Hematopoietic multipotent progenitor cell treated with erythropoietin and hydrocortisone succinate and interleukin-3 and kit ligand, for 4 days (in vitro differentiated cells): ENCODE results near the gene FUZ.

Source experiments
- DNase-seq: peaks from one replicate; pipeline ENCODE4 v3.0.0-alpha.2; 2015

Gene FUZ

GRCh38 chr19:49775742-49776370 is 37.2 kb downstream of the FUZ start:
- DNase-seq: peak; percentile 80

- no peak for DNase-seq
Measured at GRCh38 chr19:49774969-49775368, 38.1 kb downstream of the FUZ start.

DNA sequence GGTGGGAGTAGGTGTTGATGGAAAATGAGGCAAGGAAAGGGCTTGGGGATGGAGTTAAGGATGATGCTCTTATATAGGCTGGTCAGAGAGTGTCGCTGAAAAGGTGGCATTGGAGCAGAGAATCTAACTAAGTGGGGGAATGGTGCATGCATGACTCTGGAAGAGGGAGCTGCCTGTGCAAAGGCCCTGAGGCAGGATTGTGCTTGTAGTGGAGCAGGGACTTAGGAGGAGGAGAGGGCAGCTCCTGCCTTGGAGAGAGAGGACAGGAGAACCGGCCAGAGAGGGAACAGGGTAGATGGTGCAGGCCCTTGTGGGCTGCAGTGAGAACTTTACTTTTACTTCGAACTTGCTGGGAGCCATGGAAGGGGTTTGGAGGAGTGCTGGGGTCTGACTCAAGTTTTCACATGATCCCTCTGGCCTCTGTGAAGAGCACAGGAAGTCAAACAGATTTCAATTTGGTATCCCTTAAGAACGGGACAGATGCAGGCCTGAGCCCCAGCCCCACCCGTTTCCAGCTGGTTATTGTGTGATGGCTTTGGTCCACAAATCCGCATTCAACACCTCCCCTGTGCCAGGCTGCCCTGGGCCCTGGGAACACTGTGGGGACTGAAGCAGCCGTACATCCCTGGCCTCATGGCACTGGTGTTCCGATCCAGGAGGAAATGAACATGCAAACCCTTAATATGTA is 39.3 kb downstream of the FUZ start:
- DNase-seq: no peak

DNA sequence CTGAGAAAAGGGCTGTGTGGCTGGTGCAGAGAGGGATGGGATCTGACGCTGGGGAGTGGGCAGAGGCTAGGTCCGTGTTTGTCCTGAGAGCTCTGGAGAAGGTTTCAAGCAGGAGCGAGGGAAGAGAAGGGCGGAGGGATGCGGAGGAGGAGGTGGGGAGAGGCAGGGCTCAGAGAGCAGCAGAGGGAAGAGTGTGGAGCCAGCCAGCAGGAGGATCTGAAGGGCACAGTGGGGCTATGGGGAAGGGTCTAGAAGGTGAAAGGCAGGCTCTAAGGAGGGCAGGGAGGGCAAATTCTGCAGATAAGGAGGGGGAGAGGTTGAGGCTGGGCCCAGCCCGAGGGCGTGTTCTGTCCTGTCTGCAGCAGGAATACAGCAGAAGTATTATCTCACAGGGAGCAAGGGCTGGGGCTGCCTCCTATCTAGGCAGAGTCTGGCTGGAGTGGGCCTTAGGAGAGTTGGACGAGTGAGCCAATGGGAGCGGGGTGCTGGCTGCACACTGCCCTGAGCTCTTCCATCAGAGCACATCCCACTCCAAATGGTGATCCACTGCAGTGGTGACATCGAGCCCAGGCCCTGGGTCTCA is 40.2 kb downstream of the FUZ start:
- peak; percentile 79 for DNase-seq

GRCh38 chr19:49771674-49772139 is 41.4 kb downstream of the FUZ start:
- DNase-seq: no peak

- DNase-seq: no peak
Measured at GRCh38 chr19:49770529-49770928, 42.6 kb downstream of the FUZ start.

DNA sequence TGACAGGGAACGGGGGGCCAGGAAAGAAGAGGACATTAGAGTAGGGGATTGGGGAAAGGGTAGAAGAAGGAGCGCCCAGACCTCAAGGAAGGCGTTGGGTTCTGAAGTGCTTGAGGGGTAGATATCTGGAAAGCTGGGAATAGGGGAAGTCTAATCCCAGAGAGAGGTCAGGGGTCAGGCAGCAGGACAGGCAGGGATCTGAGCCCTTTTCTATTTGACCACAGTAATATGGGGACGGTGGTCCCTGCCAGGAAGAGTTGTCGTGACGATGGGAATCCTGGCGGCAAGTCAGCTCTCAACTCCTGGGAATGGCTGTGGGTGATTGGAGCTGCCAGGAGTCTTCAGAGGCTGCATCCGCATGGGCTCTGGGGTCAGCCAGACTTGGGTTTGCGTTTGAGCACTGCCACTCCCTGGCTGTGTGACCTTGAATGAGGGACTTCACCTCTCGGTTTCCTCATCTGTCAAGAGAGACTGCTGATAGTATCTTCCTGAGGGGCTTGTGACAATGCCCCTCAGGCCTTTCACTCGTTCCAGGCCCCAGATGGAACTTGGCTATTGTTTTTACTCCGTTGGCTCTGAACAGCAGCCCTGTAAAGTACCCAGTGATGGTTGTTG is 45.0 kb downstream of the FUZ start:
- no peak for DNase-seq

DNA sequence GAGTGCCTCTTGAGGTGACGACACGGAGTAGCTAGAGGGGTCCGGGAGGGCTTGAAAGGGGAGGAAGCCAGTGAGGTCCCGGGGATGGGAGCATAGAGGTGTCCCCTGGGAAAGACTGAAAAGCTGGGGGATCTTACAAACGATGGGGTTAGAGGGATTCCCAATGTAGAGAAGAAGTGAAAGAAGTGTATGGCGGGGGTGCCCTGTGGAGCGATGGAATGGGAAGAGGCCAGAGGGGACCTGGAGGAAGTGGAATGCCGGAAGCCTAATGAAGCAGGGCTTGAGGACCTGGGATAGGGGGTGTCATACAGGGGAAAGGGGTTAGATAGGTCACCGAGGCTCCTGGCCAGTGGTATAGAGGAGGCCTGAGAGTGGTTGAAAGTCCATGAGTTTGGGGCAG is 45.7 kb downstream of the FUZ start:
- no peak for DNase-seq

- DNase-seq: no peak
Measured at GRCh38 chr19:49766930-49767299, 46.2 kb downstream of the FUZ start, which contains the start of gene AP2A1. TSS of gene AP2A1 (plus strand) at chr19:49767001. CDS start at chr19:49767134, 133 bp downstream.

DNA sequence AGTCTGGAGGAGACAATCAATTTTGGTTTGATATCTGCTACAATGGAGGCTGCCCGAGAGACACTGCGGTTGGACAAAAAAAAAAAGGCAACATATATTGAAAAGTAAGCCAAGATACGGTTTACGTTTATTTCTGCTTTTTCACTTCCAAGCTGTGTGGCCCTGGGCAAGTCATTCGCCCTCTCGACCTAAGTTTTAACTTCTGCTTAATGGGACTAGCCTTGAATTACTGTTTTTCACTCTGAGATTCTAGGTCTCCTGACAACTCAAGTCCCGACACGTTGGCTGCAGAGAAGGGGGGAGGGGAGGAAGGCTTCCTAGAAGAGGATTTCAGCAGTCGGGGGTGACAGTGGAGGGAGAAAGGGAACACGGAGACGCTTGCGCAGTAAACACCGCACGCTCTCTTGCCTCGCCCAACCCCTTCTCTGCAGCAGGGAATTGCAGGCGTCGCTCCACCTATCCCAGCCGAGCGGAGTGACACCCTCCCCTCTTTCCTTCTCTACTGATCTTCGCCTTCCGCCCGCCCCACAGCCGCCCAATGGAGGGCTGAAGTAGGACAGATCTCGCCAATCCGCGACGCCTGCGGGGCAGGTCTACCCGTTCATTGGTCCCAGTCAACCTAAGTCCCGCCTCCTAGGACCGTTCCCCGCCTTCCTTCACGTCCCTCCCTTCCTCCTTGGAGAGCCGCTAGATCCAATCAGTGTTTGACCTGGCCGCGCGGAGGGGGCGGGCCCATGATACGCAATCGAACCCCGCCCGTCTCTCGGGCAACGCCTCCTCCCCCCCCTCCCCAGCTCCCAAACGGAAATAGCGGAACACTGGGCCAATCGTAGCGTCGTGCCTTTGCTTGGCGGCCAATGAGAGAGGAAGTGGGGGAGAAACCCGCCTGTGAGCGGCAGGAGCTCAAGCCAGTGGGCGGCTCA is 46.8 kb downstream of the FUZ start:
- DNase-seq: peak; percentile 100

DNA sequence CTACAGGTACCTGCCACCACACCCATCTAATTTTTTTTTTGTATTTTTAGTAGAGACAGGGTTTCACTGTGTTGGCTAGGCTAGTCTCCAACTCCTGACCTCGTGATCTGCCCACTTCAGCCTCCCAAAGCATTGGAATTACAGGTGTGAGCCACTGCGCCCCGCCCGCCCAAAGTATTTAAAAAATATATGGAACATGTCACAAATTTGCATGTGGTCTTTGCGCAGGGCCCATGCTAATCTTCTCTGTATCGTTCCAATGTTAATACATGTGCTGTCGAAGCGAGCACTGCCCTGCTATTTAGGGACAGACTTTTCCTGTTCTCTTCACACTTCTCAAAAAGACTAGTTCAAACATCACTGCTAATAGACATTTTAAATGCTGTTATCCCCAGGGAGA is 48.8 kb downstream of the FUZ start:
- no peak for DNase-seq

DNA sequence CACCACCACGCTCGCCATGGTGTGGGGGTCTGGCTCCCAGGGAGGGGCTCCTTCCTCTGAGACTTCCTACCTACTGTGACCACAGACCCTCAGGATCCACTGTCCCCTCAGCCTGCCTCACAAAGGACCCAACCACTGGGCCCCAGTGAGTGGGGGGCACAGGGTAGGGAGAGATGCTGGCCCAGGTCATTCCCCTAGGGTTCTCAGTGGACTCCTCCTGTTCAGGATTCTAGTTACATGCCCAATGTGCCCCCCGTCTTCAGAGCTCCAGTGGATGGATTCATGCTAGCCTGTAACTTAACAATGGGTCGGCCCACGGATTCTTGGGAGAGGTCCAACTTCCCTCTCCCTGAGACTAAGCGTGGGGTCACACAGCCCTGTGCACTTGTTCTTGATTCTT is 49.9 kb downstream of the FUZ start, which contains the start of gene TSKS:
Gene TSKS (minus strand): TSS at position 77 of the 400 bp plus-strand sequence. CDS start 59 bp downstream, at position 18.
- no peak for DNase-seq

- DNase-seq: peak; percentile 70
Measured at GRCh38 chr19:49761625-49762311, 51.3 kb downstream of the FUZ start.

DNA sequence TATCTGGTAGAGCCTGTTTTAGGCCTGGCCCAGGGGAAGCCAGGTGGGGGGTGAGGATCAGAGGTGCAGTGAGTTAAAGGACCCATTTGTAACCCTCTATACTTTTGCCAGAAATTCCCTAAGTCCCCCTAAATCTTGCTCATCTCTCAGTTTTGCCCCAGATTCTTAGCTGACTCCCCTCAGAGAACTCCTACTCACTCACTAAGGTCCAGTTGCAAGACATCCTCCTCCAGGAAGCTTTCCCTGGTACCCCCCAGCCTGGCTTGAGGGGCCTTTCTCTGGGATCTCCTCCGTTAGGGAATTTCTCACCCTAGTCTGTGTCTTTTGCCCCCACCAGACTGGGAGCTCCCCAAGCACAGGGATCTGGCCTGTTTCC is 51.9 kb downstream of the FUZ start:
- no peak for DNase-seq

DNA sequence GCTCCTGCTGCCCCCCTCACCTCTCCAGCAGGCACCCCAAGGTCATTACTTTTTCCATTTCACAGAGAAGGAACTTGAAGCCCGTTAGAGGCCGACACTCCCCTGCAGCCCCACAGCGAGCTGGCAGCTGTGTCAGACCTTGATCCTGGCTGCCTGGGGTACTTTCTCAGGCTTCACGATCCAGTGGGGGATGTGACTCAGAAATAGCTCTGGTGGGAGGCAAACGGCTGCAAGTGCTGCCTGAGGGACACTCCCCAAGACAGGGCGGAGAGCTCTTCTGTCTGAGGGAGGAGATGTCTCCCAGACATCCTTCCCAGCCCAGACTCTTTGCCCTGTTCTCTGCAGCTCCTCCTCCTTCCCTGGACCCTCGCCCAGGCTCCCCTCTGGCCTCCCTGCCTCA is 54.8 kb downstream of the FUZ start:
- DNase-seq: no peak
